Neuronal stem cell (in vitro differentiated cells): ENCODE measurements around the gene GJA3.

Source experiments
- DNase-seq: peaks from one replicate; pipeline ENCODE4 v3.0.0-alpha.2; 2013; ENCODE audit warnings: low spot score
- H2AFZ ChIP-seq: one replicate; pipeline ENCODE4 v1.6.1; 2013; ENCODE audit warnings: mild to moderate bottlenecking, low read length, inconsistent platforms
- H2AK5ac ChIP-seq: 2 replicates; pipeline ENCODE4 v1.6.1; 2013; ENCODE audit warnings: low read depth, mild to moderate bottlenecking, inconsistent platforms, low read length, moderate library complexity, mixed read lengths
- H2BK120ac ChIP-seq: 2 replicates; pipeline ENCODE4 v1.6.1; 2013; ENCODE audit warnings: low read depth, mild to moderate bottlenecking, inconsistent platforms, low read length, moderate library complexity, mixed read lengths
- H2BK12ac ChIP-seq: one replicate; pipeline ENCODE4 v1.6.1; 2013; ENCODE audit warnings: low read length, inconsistent platforms
- H2BK15ac ChIP-seq: 2 replicates; pipeline ENCODE4 v1.6.1; 2013; ENCODE audit warnings: mild to moderate bottlenecking, low read length, inconsistent platforms, mixed read lengths
- H2BK5ac ChIP-seq: one replicate; pipeline ENCODE4 v1.6.1; 2013; ENCODE audit warnings: inconsistent platforms, mild to moderate bottlenecking, low read length, moderate library complexity
- H3K14ac ChIP-seq: one replicate; pipeline ENCODE4 v1.6.1; 2013; ENCODE audit warnings: low read length, inconsistent platforms
- H3K18ac ChIP-seq: 2 replicates; pipeline ENCODE4 v1.6.1; 2013; ENCODE audit warnings: low read length, inconsistent platforms
- H3K23ac ChIP-seq: 2 replicates; pipeline ENCODE4 v1.6.1; 2013; ENCODE audit warnings: low read depth, mild to moderate bottlenecking, mixed read lengths, low read length, inconsistent platforms; ENCODE audit not compliant: poor library complexity
- H3K27ac ChIP-seq: replicated peaks from 3 replicates; pipeline ENCODE4 v1.5.1; 2013; ENCODE audit warnings: low read length, inconsistent platforms
- H3K27me3 ChIP-seq, 3 experiments: 2 replicates each; pipeline ENCODE4 v1.6.1; 2013; ENCODE audit warnings: low read length in 3 of 3, mild to moderate bottlenecking in 2 of 3, inconsistent platforms in 1 of 3, low read depth in 1 of 3, mixed read lengths in 1 of 3, moderate library complexity in 1 of 3; ENCODE audit not compliant: control insufficient read depth in 3 of 3, insufficient read depth in 3 of 3
- H3K36me3 ChIP-seq, 2 donors: replicated peaks in 1 of 2; 2 replicates each; pipeline ENCODE4 v1.6.1; 2013; ENCODE audit warnings: low read length in 2 of 2; ENCODE audit not compliant: control insufficient read depth in 2 of 2, insufficient read depth in 2 of 2
- H3K4ac ChIP-seq: 2 replicates; pipeline ENCODE4 v1.6.1; 2013; ENCODE audit warnings: inconsistent platforms, mild to moderate bottlenecking, low read length, moderate library complexity
- H3K4me1 ChIP-seq, 2 donors: 1 replicate in 1 of 2; 2 replicates in 1 of 2; pipeline ENCODE4 v1.6.1; 2013; ENCODE audit warnings: low read length in 2 of 2, low read depth in 1 of 2; ENCODE audit not compliant: control insufficient read depth in 2 of 2, insufficient read depth in 1 of 2
- H3K4me2 ChIP-seq: one replicate; pipeline ENCODE4 v1.6.1; 2013; ENCODE audit warnings: mild to moderate bottlenecking, low read length, inconsistent platforms; ENCODE audit not compliant: insufficient read depth, poor library complexity, severe bottlenecking
- H3K4me3 ChIP-seq, 2 donors: 2 replicates each; pipeline ENCODE4 v1.5.1; 2013; ENCODE audit warnings: low read length in 2 of 2, mild to moderate bottlenecking in 2 of 2, inconsistent platforms in 1 of 2, moderate library complexity in 1 of 2
- H3K79me1 ChIP-seq: one replicate; pipeline ENCODE4 v1.6.1; 2013; ENCODE audit warnings: low read depth, mild to moderate bottlenecking, inconsistent platforms, low read length, moderate library complexity
- H3K9ac ChIP-seq: one replicate; pipeline ENCODE4 v1.6.1; 2013; ENCODE audit warnings: mild to moderate bottlenecking, low read depth, low read length, inconsistent platforms; ENCODE audit not compliant: poor library complexity
- H3K9me3 ChIP-seq, 2 donors: replicated peaks in 1 of 2; 2 replicates each; pipeline versions ENCODE3 to v1.6.1; 2013; ENCODE audit warnings: low read length in 2 of 2, mild to moderate bottlenecking in 2 of 2, inconsistent platforms in 1 of 2, low read depth in 1 of 2, mixed read lengths in 1 of 2, moderate library complexity in 1 of 2; ENCODE audit not compliant: control insufficient read depth in 2 of 2, insufficient read depth in 1 of 2
- H4K8ac ChIP-seq: one replicate; pipeline ENCODE4 v1.6.1; 2013; ENCODE audit warnings: low read depth, mild to moderate bottlenecking, inconsistent platforms, low read length, moderate library complexity
- H4K91ac ChIP-seq: one replicate; pipeline ENCODE4 v1.6.1; 2013; ENCODE audit warnings: low read length, low read depth, mild to moderate bottlenecking, inconsistent platforms; ENCODE audit not compliant: poor library complexity
- WGBS, 2 donors: extraction: QIAGEN DNeasy Blood & Tissue Kit; methylation state at CpG; one replicate each; pipeline ENCODE4 v1.1.7; 2013; ENCODE audit warnings: missing lambda C conversion rate in 2 of 2, mixed read lengths in 1 of 2; ENCODE audit not compliant: insufficient read length in 2 of 2, insufficient replicate concordance in 1 of 2; ENCODE audit errors: extremely low coverage in 2 of 2; 5-methylcytosine and 5-hydroxymethylcytosine counted together

The GJA3 gene

GRCh38 chr13:20206065-20206697 lies 45.3 kb upstream of the GJA3 start:
- Histone ChIP-seq H3K27ac (no peak overlapping the region), H3K9me3 (peaks cover 0 to 4% of the 10 kb centered on the region in 2 donors), H3K79me1 (peaks cover 2% of the 10 kb centered on the region), H3K4me3 (no peak overlapping the region), H3K4ac (no peak overlapping the region), H2BK5ac (no peak overlapping the region), H3K36me3 (no peaks in the 10 kb centered on the region), H3K23ac (no peak overlapping the region), H3K18ac (no peak overlapping the region), H4K8ac (no peak overlapping the region), H2AFZ (no peak overlapping the region), H3K9ac (no peak overlapping the region), H3K27me3 (peaks cover 0 to 9% (median 0%) of the 10 kb centered on the region in 3 experiments), H3K4me1 (no peaks in the 10 kb centered on the region), H3K4me2 (no peak overlapping the region), H2BK12ac (no peak overlapping the region), H4K91ac (no peak overlapping the region), H2BK15ac (no peak overlapping the region), H3K14ac (no peak overlapping the region), H2BK120ac (no peak overlapping the region), H2AK5ac (no peak overlapping the region)
- DNase-seq, result no peak
- no CpG with 5 or more reads among the region's 11 CpGs for WGBS, 2 donors

DNA sequence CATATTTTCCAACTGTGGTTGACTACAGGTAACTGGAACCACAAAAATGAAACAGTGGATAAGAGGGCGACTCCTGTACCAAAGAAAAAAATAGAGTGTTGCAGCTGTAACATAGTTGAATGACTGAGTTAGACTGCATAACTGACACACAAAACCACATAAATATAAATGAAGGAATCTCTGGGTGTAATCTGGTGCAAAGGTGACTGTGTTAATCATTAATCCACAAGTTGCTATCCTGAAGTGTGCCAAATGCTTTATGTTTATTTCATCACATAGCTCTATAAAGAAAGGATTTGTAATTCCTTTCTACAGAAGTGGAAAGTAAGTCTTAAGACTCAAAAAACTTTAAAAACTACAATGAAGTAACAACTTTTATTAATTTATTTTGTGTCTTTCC lies 37.9 kb upstream of the GJA3 start:
- H3K14ac ChIP-seq, result no peak overlapping the region
- no peak overlapping the region for H2BK15ac ChIP-seq
- no peak overlapping the region for H3K23ac ChIP-seq
- no peak overlapping the region for H2AFZ ChIP-seq
- no peak overlapping the region for H4K91ac ChIP-seq
- DNase-seq, result no peak
- no peak overlapping the region for H3K9ac ChIP-seq
- H3K4me1 ChIP-seq, result no peaks in the 10 kb centered on the region
- no peaks in the 10 kb centered on the region for H3K79me1 ChIP-seq
- H3K27me3 ChIP-seq, result peaks cover 6 to 30% (median 22%) of the 10 kb centered on the region in 3 experiments
- WGBS, 2 donors, result no CpG with 5 or more reads among the region's 1 CpG
- no peaks in the 10 kb centered on the region for H3K36me3 ChIP-seq
- H2BK12ac ChIP-seq, result no peak overlapping the region
- H2AK5ac ChIP-seq, result no peak overlapping the region
- no peak overlapping the region for H3K4me3 ChIP-seq
- H3K4me2 ChIP-seq, result no peak overlapping the region
- H3K18ac ChIP-seq, result no peak overlapping the region
- H3K4ac ChIP-seq, result no peak overlapping the region
- no peak overlapping the region for H4K8ac ChIP-seq
- H2BK5ac ChIP-seq, result no peak overlapping the region
- peaks cover 0 to 4% of the 10 kb centered on the region in 2 donors for H3K9me3 ChIP-seq
- H3K27ac ChIP-seq, result no peak overlapping the region
- no peak overlapping the region for H2BK120ac ChIP-seq

GRCh38 chr13:20197361-20197834 lies 36.5 kb upstream of the GJA3 start:
- Histone ChIP-seq H3K4me1 (peaks cover 0 to 1% of the 10 kb centered on the region in 2 donors), H2BK15ac (no peak overlapping the region), H3K4me2 (no peak overlapping the region), H2BK120ac (no peak overlapping the region), H3K4me3 (no peak overlapping the region), H3K23ac (no peak overlapping the region), H3K9me3 (peaks cover 0 to 4% of the 10 kb centered on the region in 2 donors), H2BK12ac (no peak overlapping the region), H3K79me1 (no peaks in the 10 kb centered on the region), H2BK5ac (no peak overlapping the region), H3K27ac (no peak overlapping the region), H3K36me3 (no peaks in the 10 kb centered on the region), H3K18ac (no peak overlapping the region), H3K4ac (no peak overlapping the region), H4K91ac (no peak overlapping the region), H2AK5ac (no peak overlapping the region), H2AFZ (no peak overlapping the region), H3K14ac (no peak overlapping the region), H3K27me3 (peaks cover 20 to 44% (median 36%) of the 10 kb centered on the region in 3 experiments), H3K9ac (no peak overlapping the region), H4K8ac (no peak overlapping the region)
- peak; percentile 62 for DNase-seq
- WGBS, 2 donors, result no CpG with 5 or more reads among the region's 5 CpGs

- H2BK120ac ChIP-seq, result no peak overlapping the region
- H3K23ac ChIP-seq, result no peak overlapping the region
- H2BK15ac ChIP-seq, result no peak overlapping the region
- WGBS, 2 donors, result no CpG with 5 or more reads among the region's 8 CpGs
- H3K79me1 ChIP-seq, result no peaks in the 10 kb centered on the region
- H2BK5ac ChIP-seq, result no peak overlapping the region
- no peak overlapping the region for H3K9ac ChIP-seq
- no peak overlapping the region for H3K18ac ChIP-seq
- peaks cover 0 to 3% of the 10 kb centered on the region in 2 donors for H3K9me3 ChIP-seq
- no peak overlapping the region for H3K4ac ChIP-seq
- H3K36me3 ChIP-seq, result no peaks in the 10 kb centered on the region
- peaks cover 25 to 60% (median 52%) of the 10 kb centered on the region in 3 experiments for H3K27me3 ChIP-seq
- no peak overlapping the region for H4K91ac ChIP-seq
- H3K14ac ChIP-seq, result no peak overlapping the region
- no peak overlapping the region for H2AFZ ChIP-seq
- H3K27ac ChIP-seq, result no peak overlapping the region
- no peak overlapping the region for H3K4me3 ChIP-seq
- no peak overlapping the region for H4K8ac ChIP-seq
- peaks cover 3 to 6% of the 10 kb centered on the region in 2 donors for H3K4me1 ChIP-seq
- no peak overlapping the region for H2AK5ac ChIP-seq
- H2BK12ac ChIP-seq, result no peak overlapping the region
- no peak for DNase-seq
- H3K4me2 ChIP-seq, result no peak overlapping the region
Measured at GRCh38 chr13:20195801-20196200, 34.9 kb upstream of the GJA3 start.
